DND-41 (cell line): ENCODE results near the gene MMP2.

Experiments used
- ATAC-seq: fragments of 200-7000 bp; cut with Tn5 transposase; 3 replicates; pipeline ENCODE4 v1.9.1; 2021; ENCODE audit warnings: low read depth; ENCODE audit not compliant: insufficient read depth
- DNase-seq: peaks from one replicate; pipeline ENCODE4 v3.0.0-alpha.2; 2020
- H2AFZ ChIP-seq: 2 replicates; pipeline ENCODE4 v1.6.0; 2012; ENCODE audit warnings: low read depth, low read length
- H3K27ac ChIP-seq: 2 replicates; pipeline ENCODE4 v1.5.1; 2012; ENCODE audit warnings: low read length, inconsistent platforms
- H3K27me3 ChIP-seq: fragments of 200-600 bp; sonication (generic); 2 replicates; pipeline ENCODE4 v1.6.0; 2012; ENCODE audit warnings: low read length, mild to moderate bottlenecking, inconsistent platforms; ENCODE audit not compliant: insufficient read depth, poor library complexity
- H3K36me3 ChIP-seq: 2 replicates; pipeline ENCODE4 v1.5.1; 2012; ENCODE audit warnings: low read length, inconsistent platforms; ENCODE audit not compliant: insufficient read depth
- H3K4me1 ChIP-seq: 2 replicates; pipeline ENCODE4 v1.5.1; 2012; ENCODE audit warnings: mild to moderate bottlenecking, low read length; ENCODE audit not compliant: insufficient read depth
- H3K4me2 ChIP-seq: 2 replicates; pipeline ENCODE4 v1.6.0; 2012; ENCODE audit warnings: mild to moderate bottlenecking, moderate library complexity, low read length, inconsistent platforms; ENCODE audit not compliant: insufficient read depth
- H3K4me3 ChIP-seq, 2 experiments: fragments of 200-600 bp in 1 of 2; shearing (Covaris generic) in 1 of 2; 2 replicates each; pipeline ENCODE4 v1.5.1; 2012 to 2016; ENCODE audit warnings: inconsistent platforms in 2 of 2, low read length in 2 of 2, mild to moderate bottlenecking in 2 of 2, low read depth in 1 of 2, moderate library complexity in 1 of 2
- H3K79me2 ChIP-seq: 2 replicates; pipeline ENCODE4 v1.6.0; 2012; ENCODE audit warnings: low read length, inconsistent platforms; ENCODE audit not compliant: insufficient read depth
- H3K9ac ChIP-seq: 2 replicates; pipeline ENCODE4 v1.6.0; 2012; ENCODE audit warnings: low read depth, mild to moderate bottlenecking, inconsistent platforms, low read length, moderate library complexity
- H3K9me3 ChIP-seq: 2 replicates; pipeline ENCODE4 v1.5.1; 2012; ENCODE audit warnings: low read length, moderate library complexity, mild to moderate bottlenecking, inconsistent platforms; ENCODE audit not compliant: insufficient read depth, severe bottlenecking
- H4K20me1 ChIP-seq: 2 replicates; pipeline ENCODE4 v1.6.0; 2012; ENCODE audit warnings: low read length; ENCODE audit not compliant: insufficient read depth
- EZH2 ChIP-seq: IDR thresholded peaks from 3 replicates; pipeline ENCODE4 v1.6.1; 2012; ENCODE audit warnings: borderline replicate concordance, low read depth, mild to moderate bottlenecking, moderate library complexity, low read length, inconsistent platforms; ENCODE audit not compliant: severe bottlenecking
- TF ChIP-seq, protein P1 (sequence below): IDR thresholded peaks from 2 replicates; pipeline ENCODE4 v1.5.1; 2012; ENCODE audit warnings: borderline replicate concordance, low read length, moderate library complexity, mild to moderate bottlenecking; ENCODE audit not compliant: poor library complexity, severe bottlenecking; ENCODE audit errors: extremely low read depth

The MMP2 gene

DNA sequence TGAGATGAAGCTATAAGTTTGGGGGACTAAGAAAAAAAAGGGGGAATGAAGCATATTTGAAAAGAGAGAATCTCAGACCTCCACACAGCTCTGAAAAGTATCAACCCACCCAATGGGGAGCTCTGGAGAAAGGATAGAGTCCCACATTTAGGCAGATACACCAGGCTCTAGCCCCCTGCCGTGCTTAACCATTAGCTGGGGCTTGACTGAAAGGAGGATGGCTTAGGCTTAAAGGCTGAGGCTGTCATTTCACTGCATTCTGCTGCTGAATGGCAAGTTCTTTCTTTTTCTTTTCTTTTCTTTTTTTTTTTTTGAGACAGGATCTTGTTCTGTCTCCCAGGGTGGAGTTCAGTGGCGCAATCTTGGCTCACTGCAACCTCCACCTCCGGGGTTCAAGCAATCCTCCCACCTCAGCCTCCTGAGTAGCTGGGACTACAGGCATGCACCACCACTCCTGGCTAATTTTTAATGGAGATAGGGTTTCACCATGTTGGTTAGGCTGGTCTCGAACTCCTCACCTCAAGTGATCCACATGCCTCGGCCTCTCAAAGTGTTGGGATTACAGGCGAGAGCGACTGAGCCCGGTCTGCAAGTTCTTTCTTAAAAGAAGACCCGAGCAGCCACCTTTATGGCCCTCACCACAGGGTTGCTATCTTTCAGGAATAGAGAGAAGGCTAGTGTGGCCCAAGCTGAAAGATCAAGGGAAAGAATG, 9.0 kb upstream of the MMP2 start:
- H4K20me1 ChIP-seq, result no peaks in the 10 kb centered on the region
- H3K36me3 ChIP-seq, result no peaks in the 10 kb centered on the region
- no peak for DNase-seq
- H2AFZ ChIP-seq, result no peak overlapping the region
- H3K4me1 ChIP-seq, result no peaks in the 10 kb centered on the region
- H3K9me3 ChIP-seq, result no peaks in the 10 kb centered on the region
- ATAC-seq, result no peak
- H3K27ac ChIP-seq, result no peak overlapping the region
- H3K4me3 ChIP-seq, result no peak overlapping the region
- H3K9ac ChIP-seq, result no peak overlapping the region
- H3K27me3 ChIP-seq, result peaks cover 13% of the 10 kb centered on the region
- H3K4me2 ChIP-seq, result no peak overlapping the region
- TF ChIP-seq, protein P1, sequence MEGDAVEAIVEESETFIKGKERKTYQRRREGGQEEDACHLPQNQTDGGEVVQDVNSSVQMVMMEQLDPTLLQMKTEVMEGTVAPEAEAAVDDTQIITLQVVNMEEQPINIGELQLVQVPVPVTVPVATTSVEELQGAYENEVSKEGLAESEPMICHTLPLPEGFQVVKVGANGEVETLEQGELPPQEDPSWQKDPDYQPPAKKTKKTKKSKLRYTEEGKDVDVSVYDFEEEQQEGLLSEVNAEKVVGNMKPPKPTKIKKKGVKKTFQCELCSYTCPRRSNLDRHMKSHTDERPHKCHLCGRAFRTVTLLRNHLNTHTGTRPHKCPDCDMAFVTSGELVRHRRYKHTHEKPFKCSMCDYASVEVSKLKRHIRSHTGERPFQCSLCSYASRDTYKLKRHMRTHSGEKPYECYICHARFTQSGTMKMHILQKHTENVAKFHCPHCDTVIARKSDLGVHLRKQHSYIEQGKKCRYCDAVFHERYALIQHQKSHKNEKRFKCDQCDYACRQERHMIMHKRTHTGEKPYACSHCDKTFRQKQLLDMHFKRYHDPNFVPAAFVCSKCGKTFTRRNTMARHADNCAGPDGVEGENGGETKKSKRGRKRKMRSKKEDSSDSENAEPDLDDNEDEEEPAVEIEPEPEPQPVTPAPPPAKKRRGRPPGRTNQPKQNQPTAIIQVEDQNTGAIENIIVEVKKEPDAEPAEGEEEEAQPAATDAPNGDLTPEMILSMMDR, result no peak
- TF ChIP-seq EZH2, result no peak
- no peaks in the 10 kb centered on the region for H3K79me2 ChIP-seq

DNA sequence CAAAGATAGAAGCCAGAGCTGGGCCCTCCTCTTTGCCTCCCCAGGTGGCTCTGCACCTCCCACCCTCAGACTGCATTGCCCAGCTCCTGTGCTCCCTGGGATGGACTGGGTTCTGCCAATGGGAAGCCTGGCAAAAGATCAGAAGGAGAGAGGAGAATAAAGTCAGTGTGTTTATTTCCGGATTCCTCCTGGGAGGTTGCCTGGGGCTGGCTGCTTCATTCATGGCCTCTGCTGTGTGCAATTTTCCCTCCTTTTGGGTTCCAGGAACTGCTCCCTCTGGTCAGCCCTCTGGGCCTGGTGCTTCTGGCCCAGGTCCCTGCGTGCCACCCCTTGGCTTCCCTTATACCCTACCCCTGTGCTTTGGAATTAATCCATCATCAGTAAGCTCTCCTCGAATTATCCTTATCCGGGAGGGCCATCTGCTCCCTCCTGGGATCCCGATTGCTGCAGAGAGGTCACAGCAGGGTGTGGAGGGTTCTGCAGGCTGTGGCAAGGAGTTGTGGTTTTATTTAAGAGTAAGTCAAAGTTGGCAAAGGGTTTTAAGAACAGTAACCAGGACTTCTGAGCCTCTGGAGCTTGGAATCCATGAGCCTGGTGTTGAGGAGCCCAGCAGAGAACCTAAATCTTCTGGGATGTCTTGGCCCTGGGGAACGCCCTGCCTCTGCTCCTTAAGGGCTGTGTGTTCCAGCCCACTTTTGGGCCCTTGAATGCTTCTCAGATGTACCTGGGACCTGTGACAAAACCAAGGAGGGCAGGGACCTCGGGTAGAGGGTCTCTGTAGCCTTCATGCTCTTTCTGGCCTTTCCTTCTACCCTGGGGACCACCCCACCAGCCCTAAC, 8.2 kb upstream of the MMP2 start:
- DNase-seq, result no peak
- no peak overlapping the region for H3K27ac ChIP-seq

DNA sequence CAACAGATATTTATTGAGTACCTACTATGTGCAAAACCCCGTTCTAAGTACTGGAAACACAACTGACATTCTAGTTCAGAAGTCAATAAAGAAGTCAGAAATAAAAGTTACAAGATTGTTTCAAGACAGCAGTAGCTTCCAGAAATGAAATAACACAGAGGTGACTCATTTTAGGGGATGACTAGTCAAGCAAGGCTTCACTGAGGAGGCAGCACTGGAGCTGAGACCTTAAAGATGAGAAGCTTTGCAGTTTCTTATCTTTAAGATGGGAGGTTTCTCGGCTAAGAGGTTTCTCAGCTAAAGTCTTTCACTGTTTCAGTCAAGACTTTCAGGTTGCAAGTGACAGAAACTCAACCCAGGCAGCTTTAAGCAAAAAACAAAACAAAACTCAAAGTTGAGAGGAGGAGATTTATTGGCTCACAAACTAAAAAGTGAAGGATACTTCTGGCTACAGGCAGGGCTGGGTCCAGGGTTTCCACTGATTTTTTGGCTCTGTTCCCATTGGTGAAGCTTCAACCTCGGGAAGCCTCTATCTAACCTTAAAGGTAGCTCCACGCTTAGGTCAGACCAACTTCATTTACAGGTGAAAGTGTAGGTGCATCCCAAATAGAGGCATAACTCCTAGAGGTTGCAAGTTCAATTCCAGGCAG, 7.4 kb upstream of the MMP2 start:
- Histone ChIP-seq H3K36me3 (no peaks in the 10 kb centered on the region), H3K4me3 (no peak overlapping the region), H3K27me3 (peaks cover 13% of the 10 kb centered on the region), H3K4me2 (no peak overlapping the region), H4K20me1 (no peaks in the 10 kb centered on the region), H2AFZ (no peak overlapping the region), H3K27ac (no peak overlapping the region), H3K9me3 (no peaks in the 10 kb centered on the region), H3K9ac (no peak overlapping the region), H3K4me1 (no peaks in the 10 kb centered on the region), H3K79me2 (no peaks in the 10 kb centered on the region)
- DNase-seq (no peak), ATAC-seq (no peak)
- no peak for TF ChIP-seq EZH2
- TF ChIP-seq, protein P1, result no peak

More for the DNA sequence above, 8.2 kb upstream of the MMP2 start:
- no peaks in the 10 kb centered on the region for H3K79me2 ChIP-seq
- TF ChIP-seq, protein P1, result no peak
- TF ChIP-seq EZH2, result no peak
- H3K9ac ChIP-seq, result no peak overlapping the region
- no peaks in the 10 kb centered on the region for H3K9me3 ChIP-seq
- H3K36me3 ChIP-seq, result no peaks in the 10 kb centered on the region
- no peaks in the 10 kb centered on the region for H3K4me1 ChIP-seq
- H3K4me3 ChIP-seq, result no peak overlapping the region
- no peak overlapping the region for H3K4me2 ChIP-seq
- ATAC-seq, result no peak
- H2AFZ ChIP-seq, result no peak overlapping the region
- peaks cover 13% of the 10 kb centered on the region for H3K27me3 ChIP-seq
- H4K20me1 ChIP-seq, result no peaks in the 10 kb centered on the region
